K562 (cell line): ENCODE results near the gene PARD6B.

Experiments used
- FOXA1 ChIP-seq: fragments of 450-650 bp; IDR thresholded peaks from 2 replicates; pipeline ENCODE4 v1.6.1; 2016; ENCODE audit warnings: mild to moderate bottlenecking, borderline replicate concordance
- HDAC8 ChIP-seq: fragments of 450-650 bp; IDR thresholded peaks from 2 replicates; pipeline ENCODE4 v1.6.1; 2016; ENCODE audit warnings: mild to moderate bottlenecking, missing genetic modification characterization, moderate library complexity, missing compliant biosample characterization
- MAFF ChIP-seq: IDR thresholded peaks from 2 replicates; pipeline ENCODE4 v1.6.1; 2012; ENCODE audit warnings: low read length, improper control_type of control experiment
- NCOR1 ChIP-seq: fragments of 450-650 bp; IDR thresholded peaks from 2 replicates; pipeline ENCODE4 v1.6.1; 2016; ENCODE audit warnings: mild to moderate bottlenecking, moderate library complexity
- NR2F6 ChIP-seq: fragments of 450-650 bp; formaldehyde crosslinking; IDR thresholded peaks from 2 replicates; pipeline ENCODE4 v1.4.0; 2020; ENCODE audit warnings: mild to moderate bottlenecking
- NRF1 ChIP-seq, 2 experiments: fragments of 450-650 bp; IDR thresholded peaks in 1 of 2; conservative IDR thresholded peaks in 1 of 2; 2 replicates each; pipeline ENCODE4 v1.6.1; 2014; ENCODE audit warnings: mild to moderate bottlenecking in 2 of 2
- POLR2AphosphoS5 ChIP-seq: IDR thresholded peaks from 2 replicates; pipeline ENCODE4 v1.6.1; 2011; ENCODE audit warnings: mild to moderate bottlenecking, low read depth, low read length, moderate library complexity; ENCODE audit not compliant: control insufficient read depth, insufficient read depth
- RAD21 ChIP-seq, 2 experiments: fragments of 250-450 bp in 1 of 2; fragments of 450-650 bp in 1 of 2; sonication (Bioruptor Pico) in 1 of 2; formaldehyde crosslinking in 1 of 2; IDR thresholded peaks in 1 of 2; conservative IDR thresholded peaks in 1 of 2; 2 replicates each; pipeline versions ENCODE4 v1.4.0 to v1.8.0; 2020 to 2022; ENCODE audit warnings: mild to moderate bottlenecking in 2 of 2, moderate library complexity in 1 of 2
- TOE1 ChIP-seq, 2 experiments: fragments of 450-650 bp in 1 of 2; sonication (generic) in 1 of 2; formaldehyde crosslinking in 1 of 2; IDR thresholded peaks; 2 replicates each; pipeline versions ENCODE4 v1.7.1 to v1.8.0; 2016 to 2022; ENCODE audit warnings: borderline replicate concordance in 2 of 2, mild to moderate bottlenecking in 2 of 2, antibody characterized with exemption in 1 of 2, inconsistent platforms in 1 of 2, low read depth in 1 of 2, missing genetic modification reagents in 1 of 2, moderate library complexity in 1 of 2
- ZFP36 ChIP-seq: fragments of 150-350 bp; IDR thresholded peaks from 2 replicates; pipeline ENCODE4 v1.6.1; 2018; ENCODE audit warnings: low read length, low read depth; ENCODE audit not compliant: partially characterized antibody
- ZNF232 ChIP-seq: sonication (generic); formaldehyde crosslinking; IDR thresholded peaks from 2 replicates; pipeline ENCODE4 v1.8.0; 2022; ENCODE audit warnings: mild to moderate bottlenecking, missing genetic modification reagents
- ZNF274 ChIP-seq: IDR thresholded peaks from 2 replicates; pipeline ENCODE4 v1.6.1; 2011; ENCODE audit warnings: low read depth, mild to moderate bottlenecking, low read length, moderate library complexity, borderline replicate concordance
- TF ChIP-seq, protein P1 (sequence below): sonication (generic); formaldehyde crosslinking; IDR thresholded peaks from 2 replicates; pipeline ENCODE4 v1.8.1; 2023; ENCODE audit warnings: mild to moderate bottlenecking, missing genetic modification reagents, moderate library complexity

- TF ChIP-seq, protein P1, sequence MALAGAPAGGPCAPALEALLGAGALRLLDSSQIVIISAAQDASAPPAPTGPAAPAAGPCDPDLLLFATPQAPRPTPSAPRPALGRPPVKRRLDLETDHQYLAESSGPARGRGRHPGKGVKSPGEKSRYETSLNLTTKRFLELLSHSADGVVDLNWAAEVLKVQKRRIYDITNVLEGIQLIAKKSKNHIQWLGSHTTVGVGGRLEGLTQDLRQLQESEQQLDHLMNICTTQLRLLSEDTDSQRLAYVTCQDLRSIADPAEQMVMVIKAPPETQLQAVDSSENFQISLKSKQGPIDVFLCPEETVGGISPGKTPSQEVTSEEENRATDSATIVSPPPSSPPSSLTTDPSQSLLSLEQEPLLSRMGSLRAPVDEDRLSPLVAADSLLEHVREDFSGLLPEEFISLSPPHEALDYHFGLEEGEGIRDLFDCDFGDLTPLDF (CRISPR knock-in tag), result no peak
- TF ChIP-seq ZFP36 (no peak), RAD21 (CRISPR knock-in tag; conservative IDR thresholded peaks at IDR 0.05 in 1 of 2, IDR thresholded peaks at IDR 0.05 in 1 of 2) (no peak), ZNF274 (no peak), POLR2AphosphoS5 (no peak), HDAC8 (tag) (no peak), TOE1 (IDR thresholded peaks at IDR 0.05; ENCODE audit: borderline replicate concordance) (no peak), TOE1 (CRISPR knock-in tag; IDR thresholded peaks at IDR 0.05; ENCODE audit: borderline replicate concordance, low read depth) (no peak), NRF1 (conservative IDR thresholded peaks at IDR 0.05 in 1 of 2, IDR thresholded peaks at IDR 0.05 in 1 of 2) (no peak), NR2F6 (CRISPR knock-in tag) (no peak), NCOR1 (no peak), ZNF232 (CRISPR knock-in tag) (no peak), FOXA1 (no peak), MAFF (no peak)
Observed at GRCh38 chr20:50792708-50793574, 61.6 kb downstream of the PARD6B start.
